HG02571 (cell line): Measurements from ENCODE around the gene PES1.
"Not testable (repeated sequence)": the region's sequence is repeated elsewhere in the genome, so short reads cannot be mapped to it uniquely, and the experiment has no call there.

ENCODE experiments used
- ATAC-seq: cut with Tn5 transposase; IDR thresholded peaks from one replicate; pipeline ENCODE4 v1.9.1; 2021; ENCODE audit warnings: mild to moderate bottlenecking, moderate library complexity; ENCODE audit not compliant: unreplicated experiment

The PES1 gene

GRCh38 chr22:30609260-30610185 lies 17.8 kb upstream of the PES1 start:
- ATAC-seq = no peak

- ATAC-seq = no peak
Observed at GRCh38 chr22:30607939-30608338, 16.2 kb upstream of the PES1 start.

- no peak for ATAC-seq
Observed at GRCh38 chr22:30607300-30607930, 15.7 kb upstream of the PES1 start.

- no peak for ATAC-seq
Observed at GRCh38 chr22:30606455-30607299, 15.0 kb upstream of the PES1 start, which contains the start of gene TCN2. Gene TCN2, plus strand, starts transcription at chr22:30607174. Its CDS starts 158 bp downstream, at chr22:30607332.

GRCh38 chr22:30605449-30606110 lies 13.9 kb upstream of the PES1 start:
- ATAC-seq = no peak

GRCh38 chr22:30604723-30605122 lies 13.0 kb upstream of the PES1 start:
- no peak for ATAC-seq

GRCh38 chr22:30603801-30604200 lies 12.1 kb upstream of the PES1 start:
- ATAC-seq = no peak

GRCh38 chr22:30602049-30602448 lies 10.3 kb upstream of the PES1 start:
- ATAC-seq = no peak

- ATAC-seq = no peak
Observed at GRCh38 chr22:30601464-30601863, 9.8 kb upstream of the PES1 start.

- ATAC-seq = no peak
Observed at GRCh38 chr22:30600921-30601320, 9.2 kb upstream of the PES1 start.

- ATAC-seq = no peak
Observed at GRCh38 chr22:30598986-30599385, 7.3 kb upstream of the PES1 start.

- ATAC-seq = no peak
Observed at GRCh38 chr22:30596886-30597285, 5.2 kb upstream of the PES1 start.

- ATAC-seq = no peak
Observed at GRCh38 chr22:30596199-30596598, 4.5 kb upstream of the PES1 start.

- ATAC-seq = not testable (repeated sequence)
Observed at GRCh38 chr22:30592360-30592713, 627 bp upstream of the PES1 start.

- no peak for ATAC-seq
Observed at GRCh38 chr22:30591191-30591587, 521 bp downstream of the PES1 start.

GRCh38 chr22:30586414-30586813 lies 5.3 kb downstream of the PES1 start:
- no peak for ATAC-seq

GRCh38 chr22:30584441-30584840 lies 7.3 kb downstream of the PES1 start:
- no peak for ATAC-seq

- no peak for ATAC-seq
Observed at GRCh38 chr22:30582788-30583545, 8.7 kb downstream of the PES1 start.

- ATAC-seq = no peak
Observed at GRCh38 chr22:30582051-30582450, 9.7 kb downstream of the PES1 start.

GRCh38 chr22:30580896-30581295 lies 10.8 kb downstream of the PES1 start:
- no peak for ATAC-seq
